Lung (tissue), 12 donors: ENCODE measurements around the gene AUTS2. TPM values are rescaled to one million over a fixed set of nuclear protein-coding genes. Genes with fewer than 3 reads are reported as not detected.

ENCODE experiments used
- ATAC-seq: fragments of 200-7000 bp; cut with Tn5 transposase; one replicate; pipeline ENCODE4 v1.9.1; 2020; ENCODE audit warnings: moderate number of reproducible peaks; ENCODE audit not compliant: insufficient read depth, low FRiP score
- DNase-seq, 3 donors: peaks; one replicate each; pipeline ENCODE4 v3.0.0-alpha.2; 2013 to 2017
- H3K27ac ChIP-seq, 2 donors: one replicate each; pipeline ENCODE4 v1.5.1; 2013; ENCODE audit warnings: mild to moderate bottlenecking in 2 of 2, moderate library complexity in 2 of 2, control low read depth in 1 of 2, inconsistent platforms in 1 of 2, low read depth in 1 of 2, low read length in 1 of 2
- H3K27me3 ChIP-seq, 3 donors: one replicate each; pipeline ENCODE4 v1.5.1; 2013; ENCODE audit warnings: low read length in 2 of 3; ENCODE audit not compliant: control insufficient read depth in 3 of 3, insufficient read depth in 3 of 3
- H3K36me3 ChIP-seq, 4 donors: one replicate each; pipeline ENCODE4 v1.5.1; 2013; ENCODE audit warnings: low read length in 4 of 4, mild to moderate bottlenecking in 1 of 4, moderate library complexity in 1 of 4; ENCODE audit not compliant: control insufficient read depth in 4 of 4, insufficient read depth in 4 of 4
- H3K4me1 ChIP-seq, 5 donors: one replicate each; pipeline ENCODE4 v1.5.1; 2013; ENCODE audit warnings: low read length in 5 of 5, mild to moderate bottlenecking in 2 of 5, moderate library complexity in 1 of 5; ENCODE audit not compliant: control insufficient read depth in 5 of 5, insufficient read depth in 5 of 5
- H3K4me3 ChIP-seq: one replicate; pipeline ENCODE4 v1.5.1; 2013; ENCODE audit warnings: mild to moderate bottlenecking, control low read depth, moderate library complexity
- H3K9ac ChIP-seq, 2 donors: one replicate each; pipeline ENCODE4 v1.5.1; 2013; ENCODE audit warnings: low read length in 2 of 2, control low read depth in 1 of 2; ENCODE audit not compliant: insufficient read depth in 1 of 2
- H3K9me3 ChIP-seq, 4 donors: one replicate each; pipeline ENCODE4 v1.5.1; 2013; ENCODE audit warnings: low read length in 3 of 4, mild to moderate bottlenecking in 1 of 4, moderate library complexity in 1 of 4; ENCODE audit not compliant: control insufficient read depth in 4 of 4, insufficient read depth in 3 of 4
- CTCF ChIP-seq: IDR thresholded peaks from 2 replicates; pipeline ENCODE4 v1.5.1; 2012; ENCODE audit warnings: mild to moderate bottlenecking; ENCODE audit errors: control extremely low read depth, extremely low read depth
- whole genome bisulfite sequencing, 2 donors: extraction: QIAGEN DNeasy Blood & Tissue Kit; methylation state at CpG; one replicate each; pipeline ENCODE4 v1.1.7; 2013; 5-methylcytosine and 5-hydroxymethylcytosine counted together
- polyA plus RNA-seq, 2 donors: library from polyadenylated mRNA; stranded (reverse); fragments of 200-250 nt; gene quantifications; one replicate each; pipeline ENCODE4 v1.2.1, GENCODE V29; 2013
- total RNA-seq, 2 donors: library from RNA; depleted of rRNA in 1 of 2; stranded (reverse); fragments of >200 nt in 1 of 2; gene quantifications; one replicate each; pipeline ENCODE4 v1.2.1, GENCODE V29; 2014 to 2021
- donor health status: control.
- donor health status: control.
- donor health status: Bipolar disorder and iron deficiency.
- donor health status: healthy.
- donor health status: DM: yes; HTN: yes; CAD: no.

Gene AUTS2
- total and polyA plus RNA-seq, 4 donors: 11.8 to 115 (median 40.6) TPM

DNA sequence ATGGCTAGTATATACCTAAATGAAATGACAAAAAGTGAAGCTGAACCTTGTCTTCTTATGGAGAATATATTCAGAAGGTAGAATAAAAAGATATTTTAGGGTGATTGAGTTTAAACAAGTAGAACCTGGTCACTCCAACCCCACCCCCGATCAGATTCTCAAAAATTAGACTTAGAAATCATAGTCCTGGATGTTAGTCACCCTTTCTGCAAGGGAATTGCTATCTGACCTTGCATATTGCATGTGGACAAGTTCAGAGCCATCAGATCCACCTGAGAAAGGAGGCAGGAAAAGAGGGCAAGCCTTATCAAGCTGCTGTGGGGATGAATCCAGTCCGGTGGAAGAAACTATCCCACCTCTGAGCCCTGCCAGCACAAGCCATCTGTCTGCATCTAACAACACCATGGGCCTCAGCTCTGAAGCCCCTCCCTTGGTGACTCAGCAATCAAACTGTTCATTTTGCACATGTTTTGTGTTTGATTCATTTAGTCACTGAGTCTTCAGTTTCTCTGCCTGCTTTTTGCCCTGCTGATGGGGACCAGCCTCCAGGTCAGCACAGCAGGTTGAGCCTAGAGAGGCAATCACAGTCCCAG, 727.3 kb downstream of the AUTS2 start:
- Histone ChIP-seq H3K9ac (no peak overlapping the region), H3K9me3 (no peaks in the 10 kb centered on the region), H3K36me3 (no peaks in the 10 kb centered on the region), H3K4me3 (no peak overlapping the region), H3K4me1 (no peaks in the 10 kb centered on the region), H3K27me3 (no peaks in the 10 kb centered on the region), H3K27ac (no peak overlapping the region)
- 60 to 79% methylated on average over 2 of the region's 2 CpGs for WGBS, 2 donors
- no peak for DNase-seq
- no peak for TF ChIP-seq CTCF
- peak; percentile 47 for ATAC-seq

GRCh38 chr7:70334295-70334694, 736.0 kb downstream of the AUTS2 start:
- WGBS, 2 donors: 96 to 97% methylated on average over 2 of the region's 2 CpGs
- Histone ChIP-seq H3K9me3 (no peaks in the 10 kb centered on the region), H3K36me3 (no peaks in the 10 kb centered on the region), H3K27ac (no peak overlapping the region), H3K27me3 (no peaks in the 10 kb centered on the region), H3K4me1 (no peaks in the 10 kb centered on the region), H3K4me3 (no peak overlapping the region), H3K9ac (no peak overlapping the region)
- ATAC-seq (no peak), DNase-seq (no peak)
- no peak for TF ChIP-seq CTCF

DNA sequence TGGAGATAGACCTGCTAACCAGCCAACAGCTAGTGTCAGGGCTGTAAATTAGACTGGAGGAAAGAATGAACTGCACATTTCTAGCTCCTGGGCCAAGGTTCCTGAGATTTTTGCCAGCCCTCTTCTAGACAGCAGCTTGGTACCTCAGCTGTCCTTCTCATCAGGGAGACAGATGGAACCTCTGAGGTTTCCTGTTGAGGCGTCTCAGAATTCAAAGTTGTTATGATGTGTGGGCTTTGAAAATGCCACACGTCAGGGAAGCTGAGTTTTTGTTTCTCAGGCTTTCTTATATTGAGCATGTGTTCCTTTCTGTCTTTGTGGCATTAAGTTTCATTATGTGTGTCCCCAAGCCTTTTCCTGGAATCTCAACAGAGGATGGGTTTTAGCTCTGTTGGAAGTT, 736.6 kb downstream of the AUTS2 start:
- H3K36me3 ChIP-seq: no peaks in the 10 kb centered on the region
- no peaks in the 10 kb centered on the region for H3K27me3 ChIP-seq
- no peak overlapping the region for H3K4me3 ChIP-seq
- TF ChIP-seq CTCF: no peak
- WGBS, 2 donors: 48 to 64% methylated on average over 2 of the region's 2 CpGs
- no peak for ATAC-seq
- H3K4me1 ChIP-seq: no peaks in the 10 kb centered on the region
- no peak overlapping the region for H3K27ac ChIP-seq
- DNase-seq: no peak
- no peak overlapping the region for H3K9ac ChIP-seq
- no peaks in the 10 kb centered on the region for H3K9me3 ChIP-seq

- no peak for TF ChIP-seq CTCF
- 88 to 94% methylated on average over 3 of the region's 3 CpGs for WGBS, 2 donors
- no peak for ATAC-seq
Observed at GRCh38 chr7:70336536-70336935, 738.3 kb downstream of the AUTS2 start.

More at GRCh38 chr7:70336536-70336935, 738.3 kb downstream of the AUTS2 start:
- no peaks in the 10 kb centered on the region for H3K36me3 ChIP-seq
- no peaks in the 10 kb centered on the region for H3K27me3 ChIP-seq
- H3K27ac ChIP-seq: no peak overlapping the region
- peaks cover 0 to 4% (median 0%) of the 10 kb centered on the region in 5 donors for H3K4me1 ChIP-seq
- H3K9ac ChIP-seq: no peak overlapping the region
- H3K9me3 ChIP-seq: no peaks in the 10 kb centered on the region
- DNase-seq: no peak
- H3K4me3 ChIP-seq: no peak overlapping the region
